Measurements from ENCODE around the gene STXBP5.

DNA sequence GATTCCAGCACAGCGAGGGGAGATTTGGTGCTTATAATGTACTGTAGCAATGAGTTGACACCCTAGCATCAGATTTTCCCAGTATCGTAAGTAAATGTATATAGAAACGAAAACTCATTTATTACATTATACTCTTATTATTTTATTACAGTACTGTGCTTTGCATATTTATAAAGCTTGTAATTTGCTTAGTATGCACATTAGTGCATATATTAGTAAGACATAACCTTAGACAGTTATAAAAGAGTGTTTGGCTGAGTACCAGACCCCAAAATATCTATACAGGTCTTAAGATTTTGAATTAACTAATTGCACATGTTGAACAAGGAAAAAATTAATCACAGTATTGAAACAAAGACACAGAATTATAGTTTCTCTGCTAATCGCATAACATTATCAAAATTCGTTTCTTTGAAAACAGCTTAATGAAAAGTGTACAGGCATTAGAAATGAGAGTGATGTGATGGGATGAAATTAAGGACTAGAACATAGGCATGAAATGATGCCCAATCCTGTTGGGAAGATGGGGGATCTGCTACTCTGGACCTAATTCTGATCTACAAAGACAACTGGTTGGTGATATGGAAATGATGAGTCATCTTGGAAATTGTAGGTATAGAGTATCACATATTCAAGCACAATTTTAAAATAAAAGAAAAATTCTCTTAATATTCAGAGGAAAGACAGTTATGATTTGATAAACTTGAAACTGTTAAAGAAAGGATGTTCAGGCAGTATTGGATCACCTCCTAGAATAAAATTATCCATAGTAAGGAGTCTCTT lies 42.8 kb downstream of the STXBP5 start:
- no peak for TF ChIP-seq EZH2phosphoT487 (IDR thresholded peaks at IDR 0.05; ENCODE audit: low read depth)
- TF ChIP-seq, protein P1, sequence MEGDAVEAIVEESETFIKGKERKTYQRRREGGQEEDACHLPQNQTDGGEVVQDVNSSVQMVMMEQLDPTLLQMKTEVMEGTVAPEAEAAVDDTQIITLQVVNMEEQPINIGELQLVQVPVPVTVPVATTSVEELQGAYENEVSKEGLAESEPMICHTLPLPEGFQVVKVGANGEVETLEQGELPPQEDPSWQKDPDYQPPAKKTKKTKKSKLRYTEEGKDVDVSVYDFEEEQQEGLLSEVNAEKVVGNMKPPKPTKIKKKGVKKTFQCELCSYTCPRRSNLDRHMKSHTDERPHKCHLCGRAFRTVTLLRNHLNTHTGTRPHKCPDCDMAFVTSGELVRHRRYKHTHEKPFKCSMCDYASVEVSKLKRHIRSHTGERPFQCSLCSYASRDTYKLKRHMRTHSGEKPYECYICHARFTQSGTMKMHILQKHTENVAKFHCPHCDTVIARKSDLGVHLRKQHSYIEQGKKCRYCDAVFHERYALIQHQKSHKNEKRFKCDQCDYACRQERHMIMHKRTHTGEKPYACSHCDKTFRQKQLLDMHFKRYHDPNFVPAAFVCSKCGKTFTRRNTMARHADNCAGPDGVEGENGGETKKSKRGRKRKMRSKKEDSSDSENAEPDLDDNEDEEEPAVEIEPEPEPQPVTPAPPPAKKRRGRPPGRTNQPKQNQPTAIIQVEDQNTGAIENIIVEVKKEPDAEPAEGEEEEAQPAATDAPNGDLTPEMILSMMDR (IDR thresholded peaks at IDR 0.05; ENCODE audit: low read depth, low read length), result no peak
